ENCODE results near the gene ZNF792.

The ZNF792 gene

DNA sequence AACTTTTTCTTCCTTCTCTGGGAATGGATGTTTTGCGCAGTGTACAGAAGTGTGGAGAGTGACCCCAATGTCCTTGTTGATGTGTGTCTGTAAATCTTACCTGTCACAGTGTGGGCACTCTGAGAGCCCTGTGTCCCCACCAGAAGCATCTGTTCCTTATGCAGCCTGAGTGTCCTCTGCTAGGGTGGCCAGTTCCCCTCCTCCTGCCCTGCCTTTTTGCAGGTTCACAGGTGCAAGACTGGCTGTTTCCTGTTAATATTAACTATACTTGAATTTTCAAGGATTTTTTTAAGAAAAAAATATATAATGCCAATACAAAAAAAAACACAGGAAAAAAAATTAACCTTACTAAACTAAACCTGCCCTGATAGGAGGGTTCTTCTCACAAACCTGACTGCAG, 24.1 kb upstream of the ZNF792 start:
- no peak for DNase-seq
- Histone ChIP-seq H3K36me3 (replicated peaks) (no peaks in the 10 kb centered on the region), H3K4me3 (ENCODE audit: low read depth, low read length) (no peak overlapping the region), H3K27me3 (replicated peaks) (no peaks in the 10 kb centered on the region), H3K27ac (no peak overlapping the region)
- TF ChIP-seq, protein P1, sequence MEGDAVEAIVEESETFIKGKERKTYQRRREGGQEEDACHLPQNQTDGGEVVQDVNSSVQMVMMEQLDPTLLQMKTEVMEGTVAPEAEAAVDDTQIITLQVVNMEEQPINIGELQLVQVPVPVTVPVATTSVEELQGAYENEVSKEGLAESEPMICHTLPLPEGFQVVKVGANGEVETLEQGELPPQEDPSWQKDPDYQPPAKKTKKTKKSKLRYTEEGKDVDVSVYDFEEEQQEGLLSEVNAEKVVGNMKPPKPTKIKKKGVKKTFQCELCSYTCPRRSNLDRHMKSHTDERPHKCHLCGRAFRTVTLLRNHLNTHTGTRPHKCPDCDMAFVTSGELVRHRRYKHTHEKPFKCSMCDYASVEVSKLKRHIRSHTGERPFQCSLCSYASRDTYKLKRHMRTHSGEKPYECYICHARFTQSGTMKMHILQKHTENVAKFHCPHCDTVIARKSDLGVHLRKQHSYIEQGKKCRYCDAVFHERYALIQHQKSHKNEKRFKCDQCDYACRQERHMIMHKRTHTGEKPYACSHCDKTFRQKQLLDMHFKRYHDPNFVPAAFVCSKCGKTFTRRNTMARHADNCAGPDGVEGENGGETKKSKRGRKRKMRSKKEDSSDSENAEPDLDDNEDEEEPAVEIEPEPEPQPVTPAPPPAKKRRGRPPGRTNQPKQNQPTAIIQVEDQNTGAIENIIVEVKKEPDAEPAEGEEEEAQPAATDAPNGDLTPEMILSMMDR (IDR thresholded peaks at IDR 0.05; ENCODE audit: low read depth, low read length, missing control alignments): no peak
- in situ Hi-C loops (cut with HindIII; ENCODE audit: low pct_ligation_motif_present, low sequenced_read_pairs): no loop called here

DNA sequence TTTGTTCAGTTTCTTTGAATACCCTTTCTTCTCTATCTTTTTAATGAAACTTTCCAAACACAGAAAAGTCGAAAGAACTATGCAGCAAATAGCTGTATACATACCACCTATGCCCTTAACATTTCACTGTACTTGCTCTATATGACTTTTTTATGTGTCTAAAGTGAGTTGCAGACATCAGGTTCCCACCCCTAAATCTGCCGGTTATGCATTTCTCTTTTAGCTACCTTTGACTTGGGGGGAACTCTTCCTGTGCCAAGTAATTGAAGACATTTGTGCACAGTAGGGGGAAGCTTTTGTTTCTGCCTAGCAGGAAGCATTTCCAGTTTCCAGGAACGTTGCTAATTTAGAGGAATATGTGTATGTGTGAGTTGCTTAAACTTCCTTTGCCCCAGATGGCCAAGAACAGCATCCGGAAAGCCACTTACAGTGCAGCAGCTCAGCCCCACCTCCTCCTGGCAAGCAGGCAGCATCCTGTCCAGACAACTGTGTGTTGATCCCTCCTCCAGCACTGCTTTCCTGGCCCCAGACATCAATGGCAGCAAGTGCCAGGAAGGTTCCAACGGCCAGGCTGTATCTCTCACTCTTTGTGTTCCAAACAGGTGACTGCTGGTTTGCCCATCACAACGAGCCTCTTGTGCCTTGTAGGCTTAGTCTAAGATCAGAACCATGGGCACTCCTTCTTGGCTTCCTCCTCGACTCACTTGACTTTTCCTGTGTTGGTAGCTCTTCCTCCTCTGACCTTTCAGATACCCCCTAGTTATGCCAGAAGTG, 21.4 kb upstream of the ZNF792 start:
- DNase-seq: no peak
- no peak overlapping the region for H3K4me3 ChIP-seq (ENCODE audit: low read depth, low read length)
- in situ Hi-C loops (cut with HindIII; ENCODE audit: low pct_ligation_motif_present, low sequenced_read_pairs): no loop called here
- TF ChIP-seq, protein P1 (IDR thresholded peaks at IDR 0.05; ENCODE audit: low read depth, low read length, missing control alignments): no peak
- no peaks in the 10 kb centered on the region for H3K27me3 ChIP-seq (replicated peaks)
- H3K36me3 ChIP-seq (replicated peaks): no peaks in the 10 kb centered on the region
- no peak overlapping the region for H3K27ac ChIP-seq

DNA sequence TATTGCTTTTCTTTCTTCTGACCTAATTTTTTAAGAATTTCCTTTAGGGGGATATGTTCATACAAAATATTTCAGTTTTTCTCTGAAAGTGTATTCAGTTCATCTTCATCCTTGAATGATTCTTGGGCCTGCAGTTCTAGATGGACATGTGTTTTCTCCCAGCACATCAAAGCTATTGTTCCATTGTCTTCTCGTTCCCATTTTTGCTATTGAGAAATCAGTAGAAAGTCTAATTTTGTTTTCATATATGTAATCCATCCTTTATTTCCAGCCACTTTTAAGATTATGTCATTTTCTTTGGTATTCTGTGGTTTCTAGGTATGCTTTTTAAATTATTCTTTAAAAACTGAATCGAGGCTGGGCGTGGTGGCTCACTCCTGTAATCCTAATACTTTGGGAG, 20.3 kb upstream of the ZNF792 start:
- TF ChIP-seq, protein P1 (IDR thresholded peaks at IDR 0.05; ENCODE audit: low read depth, low read length, missing control alignments): no peak
- in situ Hi-C loops (cut with HindIII; ENCODE audit: low pct_ligation_motif_present, low sequenced_read_pairs): no loop called here
- Histone ChIP-seq H3K36me3 (replicated peaks) (no peaks in the 10 kb centered on the region), H3K27me3 (replicated peaks) (no peaks in the 10 kb centered on the region), H3K27ac (no peak overlapping the region), H3K4me3 (ENCODE audit: low read depth, low read length) (no peak overlapping the region)
- no peak for DNase-seq

DNA sequence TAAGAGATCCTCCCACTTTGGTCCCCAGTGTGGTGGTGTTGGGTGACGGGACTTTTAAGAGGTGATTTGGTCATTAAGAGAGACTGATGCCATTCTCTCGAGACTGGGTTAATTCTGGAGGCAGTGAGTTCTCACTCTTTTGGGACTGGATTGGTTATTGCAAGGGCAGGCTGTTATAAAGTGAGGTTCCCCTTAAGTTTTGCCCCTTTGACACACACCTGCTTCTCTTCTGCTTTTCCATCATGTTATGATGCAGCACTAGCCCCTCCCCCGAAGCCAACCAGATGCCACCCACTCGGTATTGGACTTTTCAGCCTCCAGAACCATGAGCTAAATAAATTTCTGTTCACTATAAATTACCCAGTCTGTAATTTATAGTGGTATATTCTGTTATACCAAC, 19.8 kb upstream of the ZNF792 start:
- no peak overlapping the region for H3K4me3 ChIP-seq (ENCODE audit: low read depth, low read length)
- no peaks in the 10 kb centered on the region for H3K27me3 ChIP-seq (replicated peaks)
- TF ChIP-seq, protein P1 (IDR thresholded peaks at IDR 0.05; ENCODE audit: low read depth, low read length, missing control alignments): no peak
- DNase-seq: no peak
- no peaks in the 10 kb centered on the region for H3K36me3 ChIP-seq (replicated peaks)
- no peak overlapping the region for H3K27ac ChIP-seq
- in situ Hi-C loops (cut with HindIII; ENCODE audit: low pct_ligation_motif_present, low sequenced_read_pairs): no loop called here

DNA sequence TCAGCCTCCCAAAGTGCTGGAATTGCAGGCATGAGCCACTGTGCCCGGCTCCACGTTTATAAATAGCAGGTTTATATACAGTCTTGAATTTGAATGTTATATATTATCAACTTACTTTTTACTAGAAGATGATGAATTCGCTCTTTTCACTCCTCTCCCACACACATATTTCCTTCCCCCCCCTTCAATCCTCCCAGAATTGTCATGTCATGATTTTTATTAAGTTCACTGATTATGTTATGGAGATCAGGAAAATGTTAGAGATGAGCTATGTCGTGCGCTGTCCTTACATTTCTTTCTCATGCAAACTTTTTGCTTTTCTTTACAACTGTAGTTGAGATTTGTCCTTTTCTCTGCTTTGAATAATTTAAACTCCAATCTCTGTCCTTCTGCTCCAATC, 18.2 kb upstream of the ZNF792 start:
- in situ Hi-C loops (cut with HindIII; ENCODE audit: low pct_ligation_motif_present, low sequenced_read_pairs): no loop called here

More for the DNA sequence above, 18.2 kb upstream of the ZNF792 start:
- Histone ChIP-seq H3K27me3 (replicated peaks) (no peaks in the 10 kb centered on the region), H3K4me3 (ENCODE audit: low read depth, low read length) (no peak overlapping the region), H3K36me3 (replicated peaks) (no peaks in the 10 kb centered on the region), H3K27ac (no peak overlapping the region)
- TF ChIP-seq, protein P1 (IDR thresholded peaks at IDR 0.05; ENCODE audit: low read depth, low read length, missing control alignments): no peak
- DNase-seq: no peak

All from brain microvascular endothelial cell (primary cell).